KG1 (cell line): Measurements from ENCODE around the gene PICK1.
"Not testable (repeated sequence)": the region's sequence is repeated elsewhere in the genome, so short reads cannot be mapped to it uniquely, and the experiment has no call there.

Experiments
- DNase-seq: peaks from one replicate; lab custom pipeline; 2025; lab: John Stamatoyannopoulos, UW

Gene PICK1

DNA sequence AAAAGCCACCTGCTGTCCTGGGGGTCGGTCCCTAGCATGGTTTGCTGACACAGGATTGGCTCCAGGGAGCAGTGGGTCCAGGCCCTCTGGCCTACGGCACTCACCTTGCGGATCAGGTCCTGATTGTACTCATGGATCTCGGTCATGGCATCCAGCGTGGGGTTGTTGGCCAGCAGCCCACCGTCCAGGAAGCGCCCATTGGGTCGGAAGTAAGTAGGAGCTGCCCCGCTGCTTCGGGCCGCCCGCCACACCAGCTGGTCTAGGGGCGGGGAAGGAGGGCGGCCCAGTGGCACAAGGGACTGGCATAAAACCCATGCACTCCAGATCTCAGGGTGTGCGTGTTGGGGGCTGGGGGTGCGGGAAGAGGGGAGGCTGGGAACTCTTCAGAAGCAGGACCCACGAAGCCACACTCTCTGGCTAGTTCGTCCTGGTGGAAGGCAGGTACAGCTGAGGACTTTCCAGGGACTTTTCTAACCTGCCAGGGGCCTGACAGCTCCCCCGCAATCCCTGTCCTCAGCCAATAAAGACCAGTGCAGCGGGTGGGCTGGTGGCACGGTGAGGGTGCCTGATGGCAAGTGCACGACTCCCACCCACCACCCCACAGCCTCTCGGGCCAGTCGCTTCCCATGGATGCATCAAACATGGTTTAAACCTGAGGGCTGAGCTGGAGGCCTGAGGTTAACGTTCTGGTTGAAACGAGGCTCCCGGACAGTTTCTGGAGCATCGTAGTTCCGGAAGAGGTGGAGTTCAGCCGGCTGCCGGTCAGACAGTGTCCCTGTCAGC is 58.4 kb downstream of the PICK1 start:
- no peak for DNase-seq

DNA sequence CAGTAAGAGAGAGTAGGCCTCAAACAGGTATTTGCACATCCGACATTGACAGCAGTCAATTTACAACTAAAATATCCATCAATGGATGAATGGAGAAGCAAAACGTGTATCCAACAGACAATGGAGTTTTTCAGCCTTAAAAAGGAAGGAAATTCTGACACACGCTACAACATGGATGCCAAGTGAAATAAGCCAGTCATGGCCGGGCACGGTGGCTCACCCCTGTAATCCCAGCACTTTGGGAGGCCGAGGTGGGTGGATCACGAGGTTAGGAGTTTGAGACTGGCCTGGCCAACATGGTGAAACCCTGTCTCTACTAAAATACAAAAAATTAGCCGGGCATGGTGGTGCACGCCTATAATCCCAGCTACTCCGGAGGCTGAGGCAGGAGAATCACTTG is 60.4 kb downstream of the PICK1 start:
- not testable (repeated sequence) for DNase-seq

DNA sequence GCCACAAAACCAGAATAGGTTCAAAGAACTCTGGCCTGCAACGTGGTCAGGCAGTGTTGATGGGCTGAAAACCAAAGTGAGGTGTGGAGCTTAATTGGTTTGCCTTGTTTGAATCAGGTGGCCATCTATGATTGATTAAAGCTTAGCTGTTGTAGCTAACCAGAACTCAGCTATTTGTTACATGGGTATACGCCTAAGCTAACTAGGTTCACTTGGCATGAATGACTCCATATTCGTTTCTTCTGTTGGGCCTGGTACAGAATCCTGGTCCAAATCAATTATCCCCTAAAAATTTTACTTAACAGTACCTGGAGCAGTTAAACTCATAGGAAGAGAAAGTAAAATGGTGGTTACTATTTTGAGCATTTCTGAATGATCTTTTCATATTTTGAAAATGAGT is 61.0 kb downstream of the PICK1 start:
- no peak for DNase-seq

GRCh38 chr22:38118747-38119146 is 61.5 kb downstream of the PICK1 start:
- not testable (repeated sequence) for DNase-seq

GRCh38 chr22:38120359-38121110 is 63.3 kb downstream of the PICK1 start:
- DNase-seq = no peak

DNA sequence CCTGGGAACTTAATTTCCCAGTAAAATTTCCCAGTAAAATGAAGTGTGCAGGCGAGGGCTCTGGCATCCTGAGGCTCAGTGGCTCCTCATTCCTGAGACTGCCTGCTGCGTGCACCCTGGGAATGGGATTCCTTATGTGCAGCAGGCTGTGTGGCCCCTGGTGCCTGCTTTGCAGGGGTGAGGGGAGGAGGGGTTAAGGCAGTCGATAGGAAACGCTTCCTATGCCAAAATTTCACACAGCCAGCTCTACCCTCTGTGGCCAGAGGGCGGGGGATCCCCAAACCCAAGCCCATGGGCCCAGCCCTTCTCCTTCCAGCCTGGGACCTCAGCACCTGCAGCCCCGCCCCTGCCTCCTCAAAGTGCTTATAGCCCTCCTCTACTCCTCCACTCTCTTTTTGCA is 65.4 kb downstream of the PICK1 start:
- no peak for DNase-seq

- no peak for DNase-seq
These were observed 67.2 kb downstream of the PICK1 start for GRCh38 chr22:38124236-38124974.

DNA sequence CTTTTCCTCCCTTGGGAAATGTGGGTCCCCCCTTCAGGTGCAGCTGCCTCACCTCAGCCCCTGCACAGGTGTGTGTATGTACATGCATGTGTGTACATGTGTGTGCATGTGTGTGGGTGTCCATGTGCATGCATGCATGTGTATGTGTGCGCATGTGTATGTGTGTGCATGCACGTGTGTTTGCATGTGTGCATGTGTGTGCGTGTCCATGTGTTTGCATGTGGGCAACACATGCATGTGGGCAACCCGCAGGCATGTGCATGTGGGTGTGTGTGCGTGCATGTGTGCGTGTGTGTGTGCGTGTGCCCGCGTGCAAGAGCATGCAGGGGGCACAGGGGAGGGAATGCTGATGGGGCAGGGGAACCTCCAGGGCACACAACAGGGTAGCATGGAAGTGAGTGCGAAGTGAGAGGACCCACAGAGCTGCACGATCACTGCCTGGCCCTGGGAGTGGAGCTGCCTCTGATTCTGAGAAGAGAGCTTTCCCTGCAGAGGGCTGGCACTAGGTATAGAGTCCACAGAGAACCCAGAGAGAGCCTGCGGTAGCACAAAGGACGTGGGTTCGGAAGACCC is 67.9 kb downstream of the PICK1 start:
- DNase-seq = no peak
